SK-N-SH (cell line): Measurements from ENCODE around the gene TMEM176A. TPM values are rescaled to one million over a fixed set of nuclear protein-coding genes. Genes with fewer than 3 reads are reported as not detected.

Experiments
- CTCF ChIA-PET: fragments of 300-600, 350-600 bp; formaldehyde crosslinking; extraction: SDS; loops from one replicate; lab custom pipeline; 2021; lab: Yijun Ruan, JAX
- POLR2A ChIA-PET: fragments of 350-600 bp; sonication (Branson Sonifier 250); formaldehyde crosslinking; extraction: SDS; loops from one replicate; lab custom pipeline; 2020; ENCODE audit warnings: antibody characterized with exemption, inconsistent platforms; lab: Yijun Ruan, JAX
- DNase-seq: peaks from one replicate; pipeline ENCODE4 v3.0.0; 2012
- H2AFZ ChIP-seq: fragments of 200-600 bp; sonication (generic); 2 replicates; pipeline ENCODE4 v1.8.1; 2016; ENCODE audit warnings: antibody characterized with exemption, mild to moderate bottlenecking, low read depth
- H3F3A ChIP-seq: fragments of 200-600 bp; sonication (generic); replicated peaks from 2 replicates; pipeline ENCODE3; 2016; ENCODE audit warnings: antibody characterized with exemption, mild to moderate bottlenecking; ENCODE audit not compliant: insufficient read depth
- H3K27ac ChIP-seq, 2 experiments: fragments of 200-500 bp in 1 of 2; fragments of 200-600 bp in 1 of 2; sonication (Bioruptor generic) in 1 of 2; sonication (generic), shearing (Covaris generic) in 1 of 2; 2 replicates each; pipeline versions ENCODE4 v1.5.1 to v1.6.1; 2014 to 2016; ENCODE audit warnings: low read depth in 2 of 2, inconsistent platforms in 1 of 2, low read length in 1 of 2, mild to moderate bottlenecking in 1 of 2, mixed read lengths in 1 of 2
- H3K27me3 ChIP-seq: fragments of 200-600 bp; sonication (generic), shearing (Covaris generic); 2 replicates; pipeline ENCODE4 v1.6.1; 2016; ENCODE audit warnings: mixed run types; ENCODE audit not compliant: insufficient read depth
- H3K36me3 ChIP-seq, 2 experiments: fragments of 200-500 bp in 1 of 2; fragments of 200-600 bp in 1 of 2; sonication (Bioruptor generic) in 1 of 2; sonication (generic) in 1 of 2; replicated peaks in 1 of 2; 2 replicates each; pipeline versions ENCODE3 to v1.5.1; 2014 to 2016; ENCODE audit warnings: low read length in 1 of 2, mild to moderate bottlenecking in 1 of 2; ENCODE audit not compliant: insufficient read depth in 2 of 2, control insufficient read depth in 1 of 2
- H3K4me1 ChIP-seq, 2 experiments: fragments of 200-500 bp in 1 of 2; fragments of 200-600 bp in 1 of 2; sonication (Bioruptor generic) in 1 of 2; sonication (generic), shearing (Covaris generic) in 1 of 2; 2 replicates each; pipeline versions ENCODE4 v1.5.1 to v1.6.1; 2014 to 2016; ENCODE audit warnings: low read depth in 1 of 2, low read length in 1 of 2, mixed run types in 1 of 2; ENCODE audit not compliant: insufficient read depth in 2 of 2, control insufficient read depth in 1 of 2
- H3K4me2 ChIP-seq: fragments of 200-600 bp; sonication (generic), shearing (Covaris generic); 2 replicates; pipeline ENCODE4 v1.6.1; 2017; ENCODE audit warnings: mixed run types
- H3K4me3 ChIP-seq, 2 experiments: fragments of 200-500 bp in 1 of 2; fragments of 200-600 bp in 1 of 2; sonication (Bioruptor generic) in 1 of 2; sonication (generic), shearing (Covaris generic) in 1 of 2; 2 replicates each; pipeline versions ENCODE4 v1.5.1 to v1.8.1; 2014 to 2016; ENCODE audit warnings: low read depth in 2 of 2, inconsistent platforms in 1 of 2, low read length in 1 of 2, mild to moderate bottlenecking in 1 of 2, mixed read lengths in 1 of 2, moderate library complexity in 1 of 2
- H3K79me2 ChIP-seq: fragments of 200-600 bp; sonication (generic); 2 replicates; pipeline ENCODE4 v1.8.1; 2017; ENCODE audit warnings: mild to moderate bottlenecking; ENCODE audit not compliant: insufficient read depth
- H3K9ac ChIP-seq: fragments of 200-600 bp; sonication (generic); 2 replicates; pipeline ENCODE4 v1.6.1; 2017; ENCODE audit warnings: mixed run types
- H3K9me2 ChIP-seq: fragments of 200-600 bp; sonication (generic); 2 replicates; pipeline ENCODE4 v1.6.1; 2017; ENCODE audit warnings: mixed run types
- H3K9me3 ChIP-seq: fragments of 200-600 bp; sonication (generic); 2 replicates; pipeline ENCODE4 v1.6.1; 2017; ENCODE audit warnings: mixed run types, mild to moderate bottlenecking, moderate library complexity
- H4K20me1 ChIP-seq: fragments of 200-600 bp; sonication (generic); 2 replicates; pipeline ENCODE4 v1.6.1; 2017; ENCODE audit warnings: mild to moderate bottlenecking, mixed run types; ENCODE audit not compliant: insufficient read depth
- ELF1 ChIP-seq: IDR thresholded peaks from 2 replicates; pipeline ENCODE4 v1.4.0; 2012
- FOSL2 ChIP-seq: IDR thresholded peaks from 2 replicates; pipeline ENCODE4 v1.4.0; 2012; ENCODE audit warnings: low read depth, mild to moderate bottlenecking, moderate library complexity, borderline replicate concordance
- FOXJ3 ChIP-seq: sonication (generic); formaldehyde crosslinking; IDR thresholded peaks from 2 replicates; pipeline ENCODE4 v1.5.1; 2020; ENCODE audit warnings: mild to moderate bottlenecking, missing genetic modification reagents
- FOXM1 ChIP-seq: IDR thresholded peaks from 2 replicates; pipeline ENCODE4 v1.4.0; 2012; ENCODE audit warnings: low read depth, mild to moderate bottlenecking
- GABPA ChIP-seq: IDR thresholded peaks from 2 replicates; pipeline ENCODE4 v1.4.0; 2012; ENCODE audit warnings: low read depth, mild to moderate bottlenecking
- GATA2 ChIP-seq: sonication (generic); formaldehyde crosslinking; IDR thresholded peaks from 2 replicates; pipeline ENCODE4 v1.5.0; 2020; ENCODE audit warnings: mild to moderate bottlenecking, missing genetic modification reagents
- IRF3 ChIP-seq: fragments of 150-350 bp; IDR thresholded peaks from 2 replicates; pipeline ENCODE4 v1.6.1; 2016; ENCODE audit warnings: mild to moderate bottlenecking, low read depth, low read length
- MXI1 ChIP-seq: IDR thresholded peaks from 2 replicates; pipeline ENCODE4 v1.6.1; 2012; ENCODE audit warnings: mild to moderate bottlenecking, low read depth, low read length, improper control_type of control experiment
- NFIC ChIP-seq: IDR thresholded peaks from 2 replicates; pipeline ENCODE4 v1.4.0; 2012; ENCODE audit warnings: borderline replicate concordance
- NRF1 ChIP-seq: IDR thresholded peaks from 2 replicates; pipeline ENCODE4 v1.6.1; 2012; ENCODE audit warnings: low read depth, mild to moderate bottlenecking, low read length
- POLR2AphosphoS5 ChIP-seq: IDR thresholded peaks from 2 replicates; pipeline ENCODE4 v1.6.1; 2012; ENCODE audit warnings: low read depth, low read length
- RAD21 ChIP-seq: IDR thresholded peaks from 2 replicates; pipeline ENCODE4 v1.6.1; 2012; ENCODE audit warnings: mild to moderate bottlenecking, low read length
- RCOR1 ChIP-seq: fragments of 150-350 bp; IDR thresholded peaks from 2 replicates; pipeline ENCODE4 v1.6.1; 2017; ENCODE audit warnings: antibody characterized with exemption, low read length
- REST ChIP-seq: IDR thresholded peaks from 2 replicates; pipeline ENCODE4 v1.6.1; 2012; ENCODE audit warnings: mild to moderate bottlenecking, low read depth, low read length, moderate library complexity
- RXRA ChIP-seq: IDR thresholded peaks from 2 replicates; pipeline ENCODE4 v1.4.0; 2012; ENCODE audit warnings: low read depth, mild to moderate bottlenecking, borderline replicate concordance
- SIN3A ChIP-seq: IDR thresholded peaks from 2 replicates; pipeline ENCODE4 v1.6.1; 2012; ENCODE audit warnings: low read depth, mild to moderate bottlenecking, low read length, moderate library complexity, borderline replicate concordance
- SMC3 ChIP-seq: IDR thresholded peaks from 2 replicates; pipeline ENCODE4 v1.6.1; 2012; ENCODE audit warnings: low read depth, low read length, improper control_type of control experiment
- TAF1 ChIP-seq: IDR thresholded peaks from 2 replicates; pipeline ENCODE4 v1.6.1; 2012; ENCODE audit warnings: low read depth, mild to moderate bottlenecking, low read length, moderate library complexity, borderline replicate concordance
- TCF12 ChIP-seq: IDR thresholded peaks from 2 replicates; pipeline ENCODE4 v1.4.0; 2012
- USF1 ChIP-seq: IDR thresholded peaks from 2 replicates; pipeline ENCODE4 v1.4.0; 2012; ENCODE audit warnings: low read depth, borderline replicate concordance
- ZBTB33 ChIP-seq: IDR thresholded peaks from 2 replicates; pipeline ENCODE4 v1.4.0; 2012; ENCODE audit warnings: low read depth, borderline replicate concordance
- WGBS: methylation state at CpG from one replicate; pipeline ENCODE4 v1.1.6; 2017; ENCODE audit warnings: low lambda C conversion rate; 5-methylcytosine and 5-hydroxymethylcytosine counted together
- polyA plus RNA-seq, 3 experiments: library from polyadenylated mRNA; depleted of rRNA; stranded (reverse); fragments of >200 nt; gene quantifications; 2 replicates each; pipeline ENCODE4 v1.2.3, GENCODE V29; 2012

Gene TMEM176A
- polyA plus RNA-seq, 1 of the 3 experiments (the other 2 are of a cell fraction), result not detected

GRCh38 chr7:150838965-150839650, 38.5 kb downstream of the TMEM176A start:
- Histone ChIP-seq H3K4me2 (no peak overlapping the region), H3K9ac (no peak overlapping the region), H3K36me3 (no peaks in the 10 kb centered on the region), H3K27me3 (peaks cover 12% of the 10 kb centered on the region; the same call in 1 of the 2 replicates), H3K9me2 (no peaks in the 10 kb centered on the region), H3K4me1 (peaks cover 0 to 4% of the 10 kb centered on the region in 2 experiments; a peak in 1 of 4 replicates), H3K9me3 (no peaks in the 10 kb centered on the region), H2AFZ (no peak overlapping the region), H3K79me2 (no peaks in the 10 kb centered on the region), H3F3A (no peaks in the 10 kb centered on the region), H3K4me3 (no peak overlapping the region), H4K20me1 (no peaks in the 10 kb centered on the region)
- ChIA-PET CTCF (interaction anchor here (0.7 to 1.3 kb wide), 6 partner anchors 8 to 150 kb away, joined by 3 to 5 read pairs (median 4); no protein-coding TSS in a partner anchor), POLR2A (no interaction called here)
- DNase-seq, result no peak
- 62% methylated on average over 7 of the region's 7 CpGs for WGBS
- TF ChIP-seq TCF12, result no peak
- TF ChIP-seq RXRA, result no peak
- TF ChIP-seq RAD21, result no peak
- no peak for TF ChIP-seq FOXJ3 (CRISPR knock-in tag)
- no peak for TF ChIP-seq TAF1
- no peak for TF ChIP-seq NFIC
- no peak for TF ChIP-seq REST
- TF ChIP-seq NRF1, result no peak
- TF ChIP-seq SIN3A, result no peak
- TF ChIP-seq GATA2 (CRISPR knock-in tag), result no peak
- no peak for TF ChIP-seq USF1
- TF ChIP-seq SMC3, result no peak
- TF ChIP-seq RCOR1, result no peak
- TF ChIP-seq, all 33 proteins: peak for 0
- no peak overlapping the region for H3K27ac ChIP-seq

GRCh38 chr7:150842018-150842417, 41.4 kb downstream of the TMEM176A start:
- Histone ChIP-seq H4K20me1 (no peaks in the 10 kb centered on the region), H3K4me3 (no peak overlapping the region), H3F3A (no peaks in the 10 kb centered on the region), H3K27ac (no peak overlapping the region), H3K36me3 (no peaks in the 10 kb centered on the region), H3K9me3 (no peaks in the 10 kb centered on the region), H3K79me2 (no peaks in the 10 kb centered on the region), H3K27me3 (peaks cover 12% of the 10 kb centered on the region; the same call in 1 of the 2 replicates), H2AFZ (no peak overlapping the region), H3K4me1 (peaks cover 0 to 21% of the 10 kb centered on the region in 2 experiments; a peak in 1 of 4 replicates), H3K4me2 (no peak overlapping the region), H3K9me2 (no peaks in the 10 kb centered on the region), H3K9ac (no peak overlapping the region)
- ChIA-PET CTCF (interaction anchor here (0.9 to 1.3 kb wide), 2 partner anchors 56 to 63 kb away, joined by 3 to 4 read pairs; no protein-coding TSS in a partner anchor), POLR2A (no interaction called here)
- DNase-seq, result no peak
- 48% methylated on average over 3 of the region's 3 CpGs for WGBS
- no peak for TF ChIP-seq ELF1
- no peak for TF ChIP-seq FOXM1
- no peak for TF ChIP-seq POLR2AphosphoS5
- TF ChIP-seq GABPA, result no peak
- no peak for TF ChIP-seq MXI1
- TF ChIP-seq ZBTB33, result no peak
- no peak for TF ChIP-seq IRF3
- no peak for TF ChIP-seq GATA2 (CRISPR knock-in tag)
- no peak for TF ChIP-seq FOSL2
